Activated CD4-positive, alpha-beta memory T cell treated with anti-CD3 and anti-CD28 coated beads for 36 hours (primary cell): ENCODE results near the gene SHROOM3. TPM values are rescaled to one million over a fixed set of nuclear protein-coding genes. Genes with fewer than 3 reads are reported as not detected.

Experiments
- CTCF ChIA-PET: fragments of 350-600 bp; sonication (Branson Sonifier 250); formaldehyde crosslinking; loops from one replicate; lab custom pipeline; 2021; ENCODE audit warnings: antibody characterized with exemption, inconsistent platforms; lab: Charles Lee
- POLR2A ChIA-PET: fragments of 350-600 bp; sonication (Branson Sonifier 250); formaldehyde crosslinking; loops from one replicate; lab custom pipeline; 2021; ENCODE audit warnings: antibody characterized with exemption; lab: Charles Lee
- DNase-seq: peaks from one replicate; pipeline ENCODE4 v3.0.0-alpha.2; 2020
- H3K27ac Mint-ChIP-seq: one replicate; pipeline ENCODE4 v1.8.0; 2021; ENCODE audit warnings: mixed read lengths
- H3K27me3 Mint-ChIP-seq: one replicate; pipeline ENCODE4 v1.8.0; 2021; ENCODE audit warnings: mixed read lengths
- H3K36me3 Mint-ChIP-seq: one replicate; pipeline ENCODE4 v1.8.0; 2021; ENCODE audit warnings: mixed read lengths
- H3K4me1 Mint-ChIP-seq: one replicate; pipeline ENCODE4 v1.8.0; 2021; ENCODE audit warnings: low read depth, mixed read lengths
- H3K4me3 Mint-ChIP-seq: one replicate; pipeline ENCODE4 v1.8.0; 2021; ENCODE audit warnings: mild to moderate bottlenecking, mixed read lengths
- H3K9me3 Mint-ChIP-seq: one replicate; pipeline ENCODE4 v1.8.0; 2021; ENCODE audit warnings: mixed read lengths
- intact Hi-C: fragments of 100-400 bp; cut with micrococcal nuclease; formaldehyde crosslinking; loops from one replicate; pipeline ENCODE4 v1.15.1; 2023
- total RNA-seq, 2 experiments: library from RNA; stranded (reverse); gene quantifications; one replicate each; pipeline ENCODE4 v1.2.3, GENCODE V29; 2021

The SHROOM3 gene
- total RNA-seq, 2 experiments from 2014 or later = not detected

DNA sequence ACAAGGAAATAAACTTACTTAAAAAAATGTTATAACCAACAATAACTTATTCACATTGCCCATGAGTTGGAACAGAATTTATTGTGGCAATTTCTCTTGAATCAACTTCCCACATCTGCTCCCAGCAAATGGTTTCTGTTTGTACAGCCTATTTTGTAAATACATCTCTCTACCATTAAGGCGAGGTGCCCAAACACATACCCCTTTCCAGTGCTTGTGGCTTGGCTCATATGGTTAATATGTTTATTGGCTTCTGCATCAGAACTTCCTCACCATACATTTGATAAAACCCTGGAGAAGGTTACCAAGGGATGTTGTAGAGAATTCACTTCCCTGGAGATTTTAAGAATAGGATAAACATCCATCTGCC, 255.9 kb downstream of the SHROOM3 start:
- Mint-ChIP-seq H3K27ac (no peak overlapping the region), H3K4me1 (peaks cover 15% of the 10 kb centered on the region), H3K4me3 (no peak overlapping the region), H3K36me3 (no peaks in the 10 kb centered on the region), H3K27me3 (peaks cover 68% of the 10 kb centered on the region), H3K9me3 (no peaks in the 10 kb centered on the region)
- ChIA-PET POLR2A (no interaction called here), CTCF (no interaction called here)
- intact Hi-C loops = no loop called here
- DNase-seq = no peak

- Mint-ChIP-seq H3K4me1 (peaks cover 15% of the 10 kb centered on the region), H3K9me3 (no peaks in the 10 kb centered on the region), H3K4me3 (no peak overlapping the region), H3K36me3 (no peaks in the 10 kb centered on the region), H3K27ac (no peak overlapping the region), H3K27me3 (peaks cover 77% of the 10 kb centered on the region)
- intact Hi-C loops = no loop called here
- ChIA-PET CTCF (no interaction called here), POLR2A (no interaction called here)
- DNase-seq = no peak
Measured at GRCh38 chr4:76691807-76692582, 257.0 kb downstream of the SHROOM3 start.

GRCh38 chr4:76692761-76693160, 257.7 kb downstream of the SHROOM3 start:
- peaks cover 18% of the 10 kb centered on the region for H3K4me1 Mint-ChIP-seq
- no peak overlapping the region for H3K4me3 Mint-ChIP-seq
- intact Hi-C loops = no loop called here
- ChIA-PET POLR2A (no interaction called here), CTCF (no interaction called here)
- H3K9me3 Mint-ChIP-seq = no peaks in the 10 kb centered on the region
- H3K36me3 Mint-ChIP-seq = no peaks in the 10 kb centered on the region
- DNase-seq = no peak
- peaks cover 79% of the 10 kb centered on the region for H3K27me3 Mint-ChIP-seq
- H3K27ac Mint-ChIP-seq = no peak overlapping the region

DNA sequence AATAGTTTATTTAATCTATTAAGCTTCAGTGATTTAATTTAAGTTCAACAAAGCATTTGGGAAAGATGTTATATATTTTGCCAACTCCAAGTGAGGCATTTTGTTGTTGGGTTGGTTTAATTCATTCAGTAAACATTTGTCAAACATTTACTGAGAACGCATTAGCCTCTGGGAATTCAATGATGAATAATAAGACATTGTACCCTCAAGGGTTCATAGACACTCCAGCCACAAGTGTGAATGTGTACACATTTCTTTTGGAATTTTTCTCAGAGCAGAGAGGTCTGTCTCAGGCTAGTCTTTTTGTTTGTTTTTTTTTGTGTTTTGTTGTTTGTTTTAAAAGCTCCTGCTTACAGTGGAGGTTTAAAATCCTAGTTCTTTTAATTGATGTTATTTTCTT, 259.0 kb downstream of the SHROOM3 start:
- ChIA-PET POLR2A (no interaction called here), CTCF (no interaction called here)
- Mint-ChIP-seq H3K36me3 (no peaks in the 10 kb centered on the region), H3K27ac (no peak overlapping the region), H3K4me1 (peaks cover 11% of the 10 kb centered on the region), H3K4me3 (no peak overlapping the region), H3K27me3 (peaks cover 67% of the 10 kb centered on the region), H3K9me3 (no peaks in the 10 kb centered on the region)
- no peak for DNase-seq
- intact Hi-C loops = no loop called here

DNA sequence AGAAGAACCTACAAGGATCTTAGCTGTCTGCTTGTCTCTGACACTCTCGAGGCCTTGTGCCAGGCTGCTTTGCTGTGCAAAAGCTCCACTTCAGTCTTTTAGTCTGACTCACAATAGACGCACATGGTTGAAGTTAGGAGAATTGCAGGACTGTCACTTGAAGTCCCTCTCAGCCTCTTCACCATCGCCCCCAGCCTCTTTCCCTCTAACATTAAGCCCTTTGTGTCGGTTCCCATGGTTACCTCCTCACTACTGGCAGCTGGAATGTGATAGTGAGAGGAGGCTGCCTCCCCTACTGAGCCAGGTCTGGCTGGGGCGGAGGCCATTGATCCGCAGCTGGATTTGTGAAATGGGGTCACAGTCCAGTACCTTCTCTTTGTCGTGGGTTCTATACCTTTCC, 261.1 kb downstream of the SHROOM3 start:
- intact Hi-C loops = no loop called here
- CTCF ChIA-PET = no interaction called here
- peaks cover 64% of the 10 kb centered on the region for H3K27me3 Mint-ChIP-seq
- no peaks in the 10 kb centered on the region for H3K9me3 Mint-ChIP-seq
- no peak overlapping the region for H3K27ac Mint-ChIP-seq
- H3K36me3 Mint-ChIP-seq = no peaks in the 10 kb centered on the region
- DNase-seq = no peak
- H3K4me1 Mint-ChIP-seq = peaks cover 3% of the 10 kb centered on the region
- no peak overlapping the region for H3K4me3 Mint-ChIP-seq
- POLR2A ChIA-PET = no interaction called here

DNA sequence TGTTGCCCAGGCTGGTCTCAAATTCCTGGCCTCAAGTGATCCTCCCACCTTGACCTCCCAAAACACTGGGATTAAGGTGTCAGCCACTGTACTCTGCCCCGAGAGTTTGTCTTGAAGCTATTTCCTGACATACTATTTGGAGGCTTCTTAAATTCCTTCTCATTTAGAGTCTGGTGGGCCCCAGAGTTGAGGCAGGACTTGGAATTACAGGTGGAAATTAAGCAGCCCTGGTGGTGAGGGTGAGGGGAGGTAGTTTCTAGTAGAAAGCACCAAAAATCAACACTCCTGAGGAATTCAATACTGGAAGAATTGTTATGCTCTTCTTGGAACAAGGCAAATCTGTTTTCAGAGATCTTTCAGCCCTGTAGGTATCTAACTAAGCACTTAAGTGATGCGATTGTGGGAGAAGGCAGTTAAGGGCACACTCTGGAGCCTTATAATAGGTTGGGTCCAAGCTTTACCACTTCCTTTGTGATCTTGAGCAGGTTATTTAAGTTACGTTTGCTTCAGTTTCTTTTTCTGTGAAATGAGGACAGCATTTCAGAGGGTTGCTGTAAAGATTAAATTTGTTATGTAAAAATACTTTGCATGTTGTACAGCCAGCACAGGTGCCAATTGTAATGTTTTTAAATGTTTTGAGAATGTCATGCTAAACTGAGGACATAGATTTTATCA, 262.2 kb downstream of the SHROOM3 start:
- intact Hi-C loops = no loop called here
- CTCF ChIA-PET = interaction anchor here (1.3 kb wide), 1 partner anchor 8 kb away, joined by 3 read pairs; no protein-coding TSS in a partner anchor
- Mint-ChIP-seq H3K27me3 (peaks cover 52% of the 10 kb centered on the region), H3K27ac (no peak overlapping the region), H3K36me3 (no peaks in the 10 kb centered on the region), H3K4me1 (peaks cover 3% of the 10 kb centered on the region), H3K9me3 (no peaks in the 10 kb centered on the region), H3K4me3 (no peak overlapping the region)
- no peak for DNase-seq
- POLR2A ChIA-PET = no interaction called here

DNA sequence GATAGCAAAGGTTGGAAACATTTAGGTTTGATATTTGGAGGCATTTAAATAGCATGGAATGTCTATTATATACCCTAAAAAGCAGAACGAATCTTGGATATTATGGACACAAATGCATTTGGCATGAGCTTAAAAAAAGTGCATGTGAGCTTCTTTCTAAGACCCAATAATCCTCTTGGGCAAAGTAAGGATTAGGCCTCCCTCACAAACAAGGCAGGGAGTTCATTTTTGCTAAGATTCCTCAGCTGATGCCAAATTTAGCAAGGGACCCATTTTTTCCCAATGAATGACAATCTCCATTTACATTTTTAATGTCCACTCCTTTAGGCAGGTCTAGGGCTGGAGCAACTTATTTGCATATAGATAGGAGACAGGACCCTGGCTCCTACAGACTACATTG, 263.1 kb downstream of the SHROOM3 start:
- Mint-ChIP-seq H3K9me3 (no peaks in the 10 kb centered on the region), H3K27me3 (peaks cover 45% of the 10 kb centered on the region), H3K4me3 (no peak overlapping the region), H3K27ac (no peak overlapping the region), H3K36me3 (no peaks in the 10 kb centered on the region), H3K4me1 (peaks cover 3% of the 10 kb centered on the region)
- DNase-seq = no peak
- CTCF ChIA-PET = interaction anchor here (1.3 kb wide), 1 partner anchor 9 kb away, joined by 3 read pairs; no protein-coding TSS in a partner anchor
- intact Hi-C loops = no loop called here
- POLR2A ChIA-PET = no interaction called here

GRCh38 chr4:76699751-76700310, 264.8 kb downstream of the SHROOM3 start:
- H3K4me3 Mint-ChIP-seq = no peak overlapping the region
- H3K36me3 Mint-ChIP-seq = no peaks in the 10 kb centered on the region
- H3K9me3 Mint-ChIP-seq = no peaks in the 10 kb centered on the region
- CTCF ChIA-PET = no interaction called here
- H3K27ac Mint-ChIP-seq = no peak overlapping the region
- H3K4me1 Mint-ChIP-seq = peaks cover 3% of the 10 kb centered on the region
- intact Hi-C loops = no loop called here
- no peak for DNase-seq
- POLR2A ChIA-PET = no interaction called here
- H3K27me3 Mint-ChIP-seq = peaks cover 34% of the 10 kb centered on the region

DNA sequence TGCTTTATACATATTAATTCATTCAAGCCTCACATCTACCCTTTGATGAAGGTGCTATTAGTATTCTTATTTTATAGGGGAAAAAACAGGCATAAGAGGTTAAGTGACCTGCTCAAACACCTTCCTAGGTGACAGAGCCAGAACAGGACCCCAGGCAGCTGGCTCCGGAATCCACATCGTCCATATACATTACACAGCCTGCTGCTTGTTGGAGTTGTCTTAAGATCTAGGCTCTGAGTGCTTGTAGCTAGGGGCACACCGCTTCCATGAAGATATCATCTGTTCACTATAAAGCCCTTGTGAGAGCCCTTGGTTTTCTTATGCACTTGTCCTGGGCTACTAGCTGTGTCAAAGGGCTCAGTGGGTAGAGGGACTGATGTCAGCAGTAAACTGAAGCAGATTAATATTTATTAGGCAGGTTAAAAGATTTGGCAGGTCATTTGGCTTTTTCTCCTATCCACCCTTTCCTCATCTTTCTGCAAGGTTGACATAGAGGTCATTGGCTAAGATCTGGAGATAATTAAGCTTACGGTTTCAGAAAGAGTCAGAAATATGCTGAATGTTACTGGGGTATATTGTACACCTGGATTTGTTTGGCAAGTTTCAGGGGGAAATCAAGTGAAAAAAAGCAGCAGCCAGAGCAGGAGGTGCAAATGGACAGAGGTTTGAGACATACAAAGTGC, 267.6 kb downstream of the SHROOM3 start:
- H3K4me3 Mint-ChIP-seq = no peak overlapping the region
- H3K36me3 Mint-ChIP-seq = no peaks in the 10 kb centered on the region
- no peak overlapping the region for H3K27ac Mint-ChIP-seq
- ChIA-PET CTCF (no interaction called here), POLR2A (no interaction called here)
- intact Hi-C loops = no loop called here
- H3K4me1 Mint-ChIP-seq = no peaks in the 10 kb centered on the region
- no peak for DNase-seq
- no peaks in the 10 kb centered on the region for H3K9me3 Mint-ChIP-seq
- peaks cover 15% of the 10 kb centered on the region for H3K27me3 Mint-ChIP-seq

DNA sequence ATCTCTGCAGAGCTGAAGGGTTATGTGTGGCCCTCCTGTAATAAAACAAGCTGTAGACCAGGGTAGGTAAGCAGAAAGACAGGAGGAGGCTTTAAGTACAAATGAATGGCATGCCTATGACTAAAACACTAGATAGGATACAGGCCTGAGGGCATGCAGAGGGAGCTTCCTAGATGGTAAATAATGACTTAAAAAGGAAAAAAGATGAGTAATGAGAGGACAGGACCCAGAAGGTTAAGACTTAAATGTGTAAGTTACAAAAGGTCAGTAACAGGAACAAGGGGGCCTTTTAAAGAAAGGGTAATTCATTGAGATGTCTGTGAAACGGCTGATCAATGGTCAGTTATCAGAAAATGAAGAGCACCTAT, 268.1 kb downstream of the SHROOM3 start:
- ChIA-PET CTCF (no interaction called here), POLR2A (no interaction called here)
- Mint-ChIP-seq H3K4me3 (no peak overlapping the region), H3K36me3 (no peaks in the 10 kb centered on the region), H3K27ac (no peak overlapping the region), H3K4me1 (no peaks in the 10 kb centered on the region), H3K27me3 (peaks cover 13% of the 10 kb centered on the region), H3K9me3 (no peaks in the 10 kb centered on the region)
- intact Hi-C loops = no loop called here
- DNase-seq = no peak

GRCh38 chr4:76703676-76704075, 268.6 kb downstream of the SHROOM3 start:
- peaks cover 13% of the 10 kb centered on the region for H3K27me3 Mint-ChIP-seq
- CTCF ChIA-PET = no interaction called here
- no peak overlapping the region for H3K4me3 Mint-ChIP-seq

DNA sequence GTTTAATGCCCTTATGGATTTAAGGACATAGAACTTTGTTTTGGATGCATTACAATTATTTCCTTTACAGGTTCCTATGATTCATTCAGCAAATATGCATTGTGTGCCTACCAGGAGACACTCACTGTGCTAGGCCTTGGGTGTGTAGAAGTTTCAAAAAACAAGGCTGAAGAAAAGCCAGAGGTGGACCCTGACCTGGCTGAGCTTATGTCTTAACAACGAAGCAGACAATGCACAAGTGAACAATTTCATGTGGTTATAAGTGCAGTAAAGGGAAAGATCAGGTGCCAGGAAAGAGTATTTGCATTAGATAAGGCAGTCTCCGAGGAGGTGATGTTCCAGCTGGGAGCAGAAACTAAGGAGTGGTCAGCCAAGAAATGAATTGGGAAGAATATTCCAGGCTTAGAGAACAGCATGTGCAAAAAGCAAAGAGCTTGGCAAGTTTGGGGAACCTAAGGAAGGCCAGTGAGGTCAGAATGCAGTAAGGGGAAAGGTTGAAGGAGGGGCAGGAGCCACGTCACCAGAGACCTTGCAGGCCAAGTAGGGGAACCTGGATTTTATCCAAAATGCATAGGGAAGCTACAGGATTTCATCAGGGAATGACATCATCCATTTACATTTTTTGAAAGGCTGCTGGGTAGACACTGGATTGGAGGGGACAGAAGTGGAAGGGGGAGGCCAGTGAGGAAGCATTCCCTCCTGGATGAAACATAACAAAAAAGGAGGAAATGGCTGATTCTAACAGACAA, 269.3 kb downstream of the SHROOM3 start:
- Mint-ChIP-seq H3K4me1 (no peaks in the 10 kb centered on the region), H3K27ac (no peak overlapping the region), H3K36me3 (no peaks in the 10 kb centered on the region), H3K9me3 (no peaks in the 10 kb centered on the region), H3K27me3 (peaks cover 13% of the 10 kb centered on the region), H3K4me3 (no peak overlapping the region)
- ChIA-PET CTCF (no interaction called here), POLR2A (no interaction called here)
- no peak for DNase-seq
- intact Hi-C loops = no loop called here

More at GRCh38 chr4:76703676-76704075, 268.6 kb downstream of the SHROOM3 start:
- Mint-ChIP-seq H3K27ac (no peak overlapping the region), H3K36me3 (no peaks in the 10 kb centered on the region), H3K4me1 (no peaks in the 10 kb centered on the region), H3K9me3 (no peaks in the 10 kb centered on the region)
- intact Hi-C loops = no loop called here
- DNase-seq = no peak
- POLR2A ChIA-PET = no interaction called here
